Ovary (tissue), 3 donors: ENCODE data around the gene F7.

Experiments
- CTCF ChIP-seq, 3 donors: fragments of 450-650 bp in 2 of 3; fragments of 200-600 bp in 1 of 3; IDR thresholded peaks; one replicate each; pipeline versions ENCODE4 v1.5.1 to v1.8.0; 2016 to 2022; ENCODE audit warnings: antibody characterized with exemption in 3 of 3, mild to moderate bottlenecking in 1 of 3
- POLR2A ChIP-seq: fragments of 450-650 bp; IDR thresholded peaks from one replicate; pipeline ENCODE4 v1.6.1; 2017; ENCODE audit warnings: antibody characterized with exemption, mild to moderate bottlenecking, moderate library complexity
- donor health status: DM: no; HTN: no; CAD: no.

GRCh38 chr13:113113846-113114271, 8.3 kb downstream of the F7 start:
- no peak for TF ChIP-seq POLR2A
- TF ChIP-seq CTCF (IDR thresholded peaks at IDR 0.05), result no peak
